ENCODE data around the gene SLAMF1.

DNA sequence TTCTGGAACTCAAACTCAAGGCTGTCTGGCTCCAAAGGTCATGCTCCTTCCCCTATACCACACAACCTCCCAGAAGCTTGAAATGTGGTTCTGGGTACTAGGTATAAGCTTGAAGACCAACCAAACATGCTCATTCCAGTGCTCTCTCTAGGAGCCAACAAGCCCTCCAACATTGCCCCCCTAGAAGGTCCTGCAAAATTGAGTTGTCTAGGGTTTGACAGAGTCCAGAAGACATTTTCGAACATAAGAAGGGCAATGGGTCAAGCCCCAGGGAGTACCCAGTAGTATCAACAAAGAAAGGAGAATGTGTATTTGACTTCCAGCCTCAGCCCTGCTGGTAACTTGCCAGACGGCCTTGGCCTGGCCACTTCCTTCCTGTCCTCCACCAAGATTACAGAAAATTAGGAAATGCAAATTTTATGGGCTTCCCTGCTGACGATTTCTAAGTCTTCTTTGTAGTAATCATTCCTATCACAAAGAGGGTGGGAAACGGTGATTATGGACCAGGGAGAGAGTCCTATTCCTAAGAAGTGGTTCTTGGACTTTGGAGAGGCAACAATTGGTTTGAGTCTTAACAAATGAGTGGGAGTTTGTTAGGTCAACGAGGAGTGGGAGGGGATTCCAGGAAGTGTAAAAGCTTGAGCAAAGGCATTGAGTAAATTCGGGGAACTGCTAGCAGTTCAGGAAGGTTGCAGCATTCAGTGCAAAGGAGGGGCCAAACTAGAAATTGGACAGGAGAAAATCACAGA, 18.7 kb upstream of the SLAMF1 start:
- TF ChIP-seq, protein P1, sequence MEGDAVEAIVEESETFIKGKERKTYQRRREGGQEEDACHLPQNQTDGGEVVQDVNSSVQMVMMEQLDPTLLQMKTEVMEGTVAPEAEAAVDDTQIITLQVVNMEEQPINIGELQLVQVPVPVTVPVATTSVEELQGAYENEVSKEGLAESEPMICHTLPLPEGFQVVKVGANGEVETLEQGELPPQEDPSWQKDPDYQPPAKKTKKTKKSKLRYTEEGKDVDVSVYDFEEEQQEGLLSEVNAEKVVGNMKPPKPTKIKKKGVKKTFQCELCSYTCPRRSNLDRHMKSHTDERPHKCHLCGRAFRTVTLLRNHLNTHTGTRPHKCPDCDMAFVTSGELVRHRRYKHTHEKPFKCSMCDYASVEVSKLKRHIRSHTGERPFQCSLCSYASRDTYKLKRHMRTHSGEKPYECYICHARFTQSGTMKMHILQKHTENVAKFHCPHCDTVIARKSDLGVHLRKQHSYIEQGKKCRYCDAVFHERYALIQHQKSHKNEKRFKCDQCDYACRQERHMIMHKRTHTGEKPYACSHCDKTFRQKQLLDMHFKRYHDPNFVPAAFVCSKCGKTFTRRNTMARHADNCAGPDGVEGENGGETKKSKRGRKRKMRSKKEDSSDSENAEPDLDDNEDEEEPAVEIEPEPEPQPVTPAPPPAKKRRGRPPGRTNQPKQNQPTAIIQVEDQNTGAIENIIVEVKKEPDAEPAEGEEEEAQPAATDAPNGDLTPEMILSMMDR (IDR thresholded peaks at IDR 0.05), result no peak
- TF ChIP-seq EZH2phosphoT487 (IDR thresholded peaks at IDR 0.05), result no peak
